ACC112 (cell line): Measurements from ENCODE around the gene ACOT7.

Source experiments
- H2AFZ ChIP-seq: fragments of 200-600 bp; sonication (generic); one replicate; pipeline ENCODE4 v1.6.0; 2017; ENCODE audit warnings: antibody characterized with exemption, low read length; ENCODE audit not compliant: unreplicated experiment
- H3K27ac ChIP-seq: fragments of 200-600 bp; sonication (generic); 2 replicates; pipeline ENCODE4 v1.5.1; 2014; ENCODE audit warnings: low read depth, mild to moderate bottlenecking, antibody characterized with exemption, low read length, moderate library complexity
- H3K27me3 ChIP-seq: fragments of 200-600 bp; sonication (generic); 2 replicates; pipeline ENCODE4 v1.6.1; 2014; ENCODE audit warnings: mild to moderate bottlenecking, antibody characterized with exemption, low read length, moderate library complexity, mixed read lengths; ENCODE audit not compliant: insufficient read depth
- H3K36me3 ChIP-seq: fragments of 200-600 bp; sonication (generic); 2 replicates; pipeline ENCODE4 v1.6.1; 2016; ENCODE audit warnings: mild to moderate bottlenecking, antibody characterized with exemption, low read length, moderate library complexity, mixed read lengths; ENCODE audit not compliant: insufficient read depth
- H3K4me1 ChIP-seq: fragments of 200-600 bp; sonication (generic); one replicate; pipeline ENCODE4 v1.6.1; 2016; ENCODE audit warnings: low read length, mixed read lengths; ENCODE audit not compliant: insufficient read depth, unreplicated experiment, control insufficient read depth
- H3K4me3 ChIP-seq: fragments of 200-600 bp; sonication (generic); 2 replicates; pipeline ENCODE4 v1.5.1; 2014; ENCODE audit warnings: mild to moderate bottlenecking, low read depth, low read length
- H3K79me2 ChIP-seq: fragments of 200-600 bp; sonication (generic); one replicate; pipeline ENCODE4 v1.6.0; 2016; ENCODE audit warnings: low read length; ENCODE audit not compliant: control insufficient read depth, unreplicated experiment, insufficient read depth

Gene ACOT7

DNA sequence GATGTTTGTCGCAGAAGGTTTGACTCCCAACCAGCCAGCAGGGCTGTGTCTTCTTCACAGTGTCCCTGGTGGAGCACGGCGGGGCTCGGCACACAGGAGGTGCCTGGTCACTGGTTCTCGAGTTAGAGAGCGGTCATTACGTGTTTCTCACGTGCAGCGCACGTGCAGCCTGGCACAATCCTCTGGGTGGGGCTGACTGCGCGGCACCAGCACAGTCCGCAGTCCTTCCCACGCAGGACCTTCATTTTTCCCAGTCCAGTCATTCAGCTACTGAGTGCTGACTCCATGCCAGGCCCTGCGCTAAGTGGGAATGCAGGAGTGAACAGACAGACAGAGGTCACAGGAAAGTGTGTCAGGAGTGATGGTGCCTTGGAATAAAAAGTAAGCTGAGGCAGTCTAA is 86.5 kb downstream of the ACOT7 start:
- no peaks in the 10 kb centered on the region for H3K27me3 ChIP-seq
- H3K4me1 ChIP-seq, result no peaks in the 10 kb centered on the region
- H3K79me2 ChIP-seq, result no peaks in the 10 kb centered on the region
- no peak overlapping the region for H3K27ac ChIP-seq
- no peak overlapping the region for H3K4me3 ChIP-seq
- 0 out of 2 replicates have a peak, but pooled peaks cover 12% of the 10 kb centered on the region for H3K36me3 ChIP-seq
- no peak overlapping the region for H2AFZ ChIP-seq

DNA sequence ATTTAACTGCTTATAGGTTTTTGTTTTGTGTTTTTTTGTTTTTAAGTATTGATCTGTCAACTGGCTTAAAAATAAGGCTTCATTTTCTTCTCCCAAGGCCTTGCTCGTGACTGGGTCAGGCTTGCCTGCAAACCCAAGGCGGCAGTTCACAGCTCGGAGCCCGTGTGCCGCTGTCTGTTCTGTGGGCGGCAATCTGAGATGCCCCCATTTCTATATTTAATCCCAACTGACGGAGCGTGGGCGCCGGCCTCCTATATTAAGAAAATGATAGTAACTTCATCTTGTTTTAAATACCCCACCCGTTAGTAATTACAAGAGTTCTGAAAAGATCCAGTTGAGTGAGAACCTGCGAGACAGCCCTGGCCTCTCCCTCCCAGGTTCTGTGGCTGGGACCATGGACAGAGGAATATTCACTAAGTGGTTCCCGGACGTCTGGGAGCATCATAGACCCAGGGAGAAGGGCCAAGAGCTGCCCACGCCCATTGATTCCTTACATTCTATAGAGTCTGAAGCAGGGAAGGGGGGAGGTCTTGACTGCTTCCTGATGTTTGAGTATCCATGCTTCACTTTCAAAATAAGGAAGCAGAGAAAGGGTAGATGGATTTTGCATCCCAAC is 90.1 kb downstream of the ACOT7 start:
- H3K27ac ChIP-seq, result no peak overlapping the region
- no peaks in the 10 kb centered on the region for H3K27me3 ChIP-seq
- H3K4me1 ChIP-seq, result no peaks in the 10 kb centered on the region
- 0 out of 2 replicates have a peak, but pooled peaks cover 9% of the 10 kb centered on the region for H3K36me3 ChIP-seq
- H3K79me2 ChIP-seq, result no peaks in the 10 kb centered on the region
- H2AFZ ChIP-seq, result no peak overlapping the region
- no peak overlapping the region for H3K4me3 ChIP-seq

GRCh38 chr1:6302568-6302967 is 91.0 kb downstream of the ACOT7 start:
- Histone ChIP-seq H3K4me1 (no peaks in the 10 kb centered on the region), H3K79me2 (no peaks in the 10 kb centered on the region), H2AFZ (no peak overlapping the region), H3K27ac (no peak overlapping the region), H3K4me3 (no peak overlapping the region), H3K27me3 (no peaks in the 10 kb centered on the region), H3K36me3 (0 out of 2 replicates have a peak, but pooled peaks cover 9% of the 10 kb centered on the region)

- no peak overlapping the region for H3K27ac ChIP-seq
- no peaks in the 10 kb centered on the region for H3K27me3 ChIP-seq
- no peak overlapping the region for H3K4me3 ChIP-seq
- 0 out of 2 replicates have a peak, but pooled peaks cover 3% of the 10 kb centered on the region for H3K36me3 ChIP-seq
- H2AFZ ChIP-seq, result no peak overlapping the region
- no peaks in the 10 kb centered on the region for H3K79me2 ChIP-seq
- H3K4me1 ChIP-seq, result no peaks in the 10 kb centered on the region
Observed at GRCh38 chr1:6301526-6301925, 92.0 kb downstream of the ACOT7 start.

GRCh38 chr1:6300342-6301048 is 93.1 kb downstream of the ACOT7 start:
- Histone ChIP-seq H3K36me3 (no peaks in the 10 kb centered on the region), H3K79me2 (no peaks in the 10 kb centered on the region)

DNA sequence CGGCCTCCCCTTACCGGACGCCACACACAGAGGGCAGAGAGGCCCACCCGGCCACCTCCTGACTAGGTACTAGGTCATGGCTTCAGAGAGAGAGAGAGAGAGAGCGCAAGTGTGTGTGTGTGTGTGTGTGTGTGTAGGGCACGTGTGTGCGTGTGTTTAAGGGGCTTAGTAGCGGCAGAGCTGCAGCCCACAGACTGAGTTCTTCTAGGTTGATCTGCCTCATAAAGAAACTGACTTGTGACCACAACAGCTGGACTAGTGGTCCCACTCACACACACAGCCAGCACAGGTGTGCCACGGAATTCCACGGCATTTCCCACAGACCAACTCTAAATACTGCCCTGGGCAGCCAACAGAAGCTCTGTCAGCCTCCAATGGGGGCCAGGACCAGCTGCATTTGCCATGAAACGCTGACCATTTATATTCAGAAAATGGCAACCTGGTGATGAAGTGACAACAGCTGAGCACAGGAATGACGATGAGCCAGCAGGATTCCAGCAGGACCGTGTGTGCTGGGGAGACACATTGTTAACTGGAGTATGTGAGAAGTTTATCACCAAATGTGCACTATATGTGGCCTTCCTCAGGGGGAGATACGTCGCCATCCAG is 93.9 kb downstream of the ACOT7 start:
- Histone ChIP-seq H2AFZ (no peak overlapping the region), H3K36me3 (no peaks in the 10 kb centered on the region), H3K27ac (no peak overlapping the region), H3K4me3 (no peak overlapping the region), H3K4me1 (no peaks in the 10 kb centered on the region), H3K27me3 (no peaks in the 10 kb centered on the region), H3K79me2 (no peaks in the 10 kb centered on the region)

More at GRCh38 chr1:6300342-6301048, 93.1 kb downstream of the ACOT7 start:
- Histone ChIP-seq H2AFZ (no peak overlapping the region), H3K4me1 (no peaks in the 10 kb centered on the region), H3K27ac (no peak overlapping the region), H3K4me3 (no peak overlapping the region), H3K27me3 (no peaks in the 10 kb centered on the region)

GRCh38 chr1:6298940-6299465 is 94.6 kb downstream of the ACOT7 start:
- H3K4me3 ChIP-seq, result no peak overlapping the region
- no peaks in the 10 kb centered on the region for H3K79me2 ChIP-seq
- no peaks in the 10 kb centered on the region for H3K36me3 ChIP-seq
- no peaks in the 10 kb centered on the region for H3K27me3 ChIP-seq
- H3K27ac ChIP-seq, result no peak overlapping the region
- H3K4me1 ChIP-seq, result no peaks in the 10 kb centered on the region
- no peak overlapping the region for H2AFZ ChIP-seq

GRCh38 chr1:6298530-6298929 is 95.0 kb downstream of the ACOT7 start:
- Histone ChIP-seq H3K4me1 (no peaks in the 10 kb centered on the region), H2AFZ (no peak overlapping the region), H3K27me3 (no peaks in the 10 kb centered on the region), H3K36me3 (no peaks in the 10 kb centered on the region), H3K4me3 (no peak overlapping the region), H3K27ac (no peak overlapping the region), H3K79me2 (no peaks in the 10 kb centered on the region)

DNA sequence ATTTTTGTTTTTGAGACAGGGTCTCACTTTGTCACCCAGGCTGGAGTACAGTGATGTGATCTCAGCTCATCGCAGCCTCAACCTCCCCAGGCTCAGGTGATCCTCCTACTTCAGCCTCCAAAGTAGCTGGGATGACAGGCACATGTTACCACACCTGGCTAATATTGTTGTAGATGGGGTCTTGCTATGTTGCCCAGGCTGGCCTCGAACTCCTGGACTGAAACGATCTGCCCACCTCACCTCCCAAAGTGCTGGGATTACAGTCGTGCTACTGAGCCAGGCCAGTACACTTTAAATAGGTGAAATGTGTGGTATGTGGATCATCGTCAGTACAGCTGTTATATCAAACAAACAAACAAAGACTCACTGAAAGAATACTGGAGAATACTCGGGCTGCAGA is 97.7 kb downstream of the ACOT7 start:
- Histone ChIP-seq H3K27me3 (no peaks in the 10 kb centered on the region), H3K36me3 (no peaks in the 10 kb centered on the region), H3K4me3 (no peak overlapping the region), H3K27ac (no peak overlapping the region), H2AFZ (no peak overlapping the region), H3K4me1 (no peaks in the 10 kb centered on the region), H3K79me2 (no peaks in the 10 kb centered on the region)

GRCh38 chr1:6294890-6295556 is 98.5 kb downstream of the ACOT7 start:
- H3K27ac ChIP-seq, result no peak overlapping the region
- no peaks in the 10 kb centered on the region for H3K79me2 ChIP-seq
- no peaks in the 10 kb centered on the region for H3K4me1 ChIP-seq
- no peak overlapping the region for H2AFZ ChIP-seq
- H3K27me3 ChIP-seq, result no peaks in the 10 kb centered on the region
- no peaks in the 10 kb centered on the region for H3K36me3 ChIP-seq
- no peak overlapping the region for H3K4me3 ChIP-seq
